HG02970 (cell line): Measurements from ENCODE around the gene ZFAND6.
A peak's percentile ranks its signal among the peaks of the same experiment; 100 is the strongest.
"Not testable (repeated sequence)": the region's sequence is repeated elsewhere in the genome, so short reads cannot be mapped to it uniquely, and the experiment has no call there.

Source experiments
- ATAC-seq: cut with Tn5 transposase; IDR thresholded peaks from one replicate; pipeline ENCODE4 v1.9.1; 2021; ENCODE audit warnings: mild to moderate bottlenecking, moderate library complexity, moderate number of reproducible peaks; ENCODE audit not compliant: unreplicated experiment, low FRiP score

ZFAND6 gene

GRCh38 chr15:80093854-80094418, 34.5 kb downstream of the ZFAND6 start:
- ATAC-seq = no peak

GRCh38 chr15:80095511-80095910, 36.0 kb downstream of the ZFAND6 start:
- ATAC-seq = no peak

GRCh38 chr15:80095969-80096368, 36.5 kb downstream of the ZFAND6 start:
- ATAC-seq = no peak

GRCh38 chr15:80098341-80098740, 38.9 kb downstream of the ZFAND6 start:
- no peak for ATAC-seq

- ATAC-seq = peak; percentile 33
These were observed 39.8 kb downstream of the ZFAND6 start for GRCh38 chr15:80099241-80099640.

GRCh38 chr15:80099662-80100061, 40.2 kb downstream of the ZFAND6 start:
- ATAC-seq = peak; percentile 56

GRCh38 chr15:80100247-80100646, 40.8 kb downstream of the ZFAND6 start:
- ATAC-seq = no peak

GRCh38 chr15:80105193-80105592, 45.7 kb downstream of the ZFAND6 start:
- ATAC-seq = no peak

GRCh38 chr15:80105595-80105994, 46.1 kb downstream of the ZFAND6 start:
- ATAC-seq = no peak

- ATAC-seq = no peak
These were observed 46.6 kb downstream of the ZFAND6 start for GRCh38 chr15:80106051-80106450.

- no peak for ATAC-seq
These were observed 47.7 kb downstream of the ZFAND6 start for GRCh38 chr15:80107204-80107603.

- ATAC-seq = no peak
These were observed 48.3 kb downstream of the ZFAND6 start for GRCh38 chr15:80107774-80108173.

- ATAC-seq = no peak
These were observed 49.9 kb downstream of the ZFAND6 start for GRCh38 chr15:80109388-80109787.

GRCh38 chr15:80110920-80111319, 51.4 kb downstream of the ZFAND6 start:
- no peak for ATAC-seq

GRCh38 chr15:80114114-80114513, 54.6 kb downstream of the ZFAND6 start:
- no peak for ATAC-seq

GRCh38 chr15:80115021-80115420, 55.5 kb downstream of the ZFAND6 start:
- ATAC-seq = no peak

GRCh38 chr15:80118956-80119355, 59.5 kb downstream of the ZFAND6 start:
- ATAC-seq = no peak

GRCh38 chr15:80120636-80121035, 61.2 kb downstream of the ZFAND6 start:
- no peak for ATAC-seq

GRCh38 chr15:80121546-80121945, 62.1 kb downstream of the ZFAND6 start:
- no peak for ATAC-seq

GRCh38 chr15:80123034-80123433, 63.6 kb downstream of the ZFAND6 start:
- no peak for ATAC-seq

GRCh38 chr15:80127253-80127652, 67.8 kb downstream of the ZFAND6 start:
- not testable (repeated sequence) for ATAC-seq

- ATAC-seq = no peak
These were observed 68.4 kb downstream of the ZFAND6 start for GRCh38 chr15:80127911-80128310.

GRCh38 chr15:80132382-80132781, 72.9 kb downstream of the ZFAND6 start:
- ATAC-seq = no peak
